Stimulated activated CD8-positive, alpha-beta memory T cell treated with anti-CD3 and anti-CD28 coated beads, Interleukin-7, amount 100 ng/mL, for 48 hours (primary cell): Measurements from ENCODE around the gene ZNF750.

Experiments
- DNase-seq, 2 donors: peaks; one replicate each; pipeline ENCODE4 v3.0.0-alpha.2; 2020; ENCODE audit warnings: low read depth in 1 of 2; ENCODE audit errors: extremely low read depth in 1 of 2

Gene ZNF750

GRCh38 chr17:82814834-82815233 is 25.0 kb downstream of the ZNF750 start:
- DNase-seq, result no peak

GRCh38 chr17:82813299-82814051 is 26.3 kb downstream of the ZNF750 start:
- no peak for DNase-seq

GRCh38 chr17:82812601-82813000 is 27.2 kb downstream of the ZNF750 start:
- no peak for DNase-seq

- no peak for DNase-seq
These were observed 27.8 kb downstream of the ZNF750 start for GRCh38 chr17:82812058-82812457.

- no peak for DNase-seq
These were observed 29.0 kb downstream of the ZNF750 start for GRCh38 chr17:82810644-82811430.

GRCh38 chr17:82808921-82809905 is 30.6 kb downstream of the ZNF750 start:
- DNase-seq, result no peak

GRCh38 chr17:82808006-82808405 is 31.8 kb downstream of the ZNF750 start:
- no peak for DNase-seq

- no peak for DNase-seq
These were observed 32.3 kb downstream of the ZNF750 start for GRCh38 chr17:82807562-82807961.

GRCh38 chr17:82807101-82807500 is 32.7 kb downstream of the ZNF750 start:
- DNase-seq, result no peak

- DNase-seq, result no peak
These were observed 33.2 kb downstream of the ZNF750 start for GRCh38 chr17:82806645-82807044.

- DNase-seq, result no peak
These were observed 34.0 kb downstream of the ZNF750 start for GRCh38 chr17:82805823-82806222.

GRCh38 chr17:82805254-82805653 is 34.6 kb downstream of the ZNF750 start:
- no peak for DNase-seq

- no peak for DNase-seq
These were observed 35.2 kb downstream of the ZNF750 start for GRCh38 chr17:82804442-82805191.

- DNase-seq, result no peak
These were observed 36.2 kb downstream of the ZNF750 start for GRCh38 chr17:82803606-82804005.

GRCh38 chr17:82803185-82803584 is 36.6 kb downstream of the ZNF750 start:
- no peak for DNase-seq

GRCh38 chr17:82802075-82802780 is 37.6 kb downstream of the ZNF750 start:
- no peak for DNase-seq

GRCh38 chr17:82801377-82801970 is 38.3 kb downstream of the ZNF750 start:
- DNase-seq, result no peak

GRCh38 chr17:82800885-82801284 is 38.9 kb downstream of the ZNF750 start:
- DNase-seq, result no peak

- DNase-seq, result no peak
These were observed 40.2 kb downstream of the ZNF750 start for GRCh38 chr17:82799591-82799990.
